Mesenchymal stem cell (in vitro differentiated cells and primary cell): ENCODE measurements around the gene DYNAP.

Source experiments
- DNase-seq: peaks from one replicate; pipeline ENCODE4 v3.0.0-alpha.2; 2013
- H2AFZ ChIP-seq: one replicate; pipeline ENCODE4 v1.6.1; 2013; ENCODE audit warnings: low read depth, mild to moderate bottlenecking, control low read depth, inconsistent platforms, low read length, moderate library complexity
- H2AK5ac ChIP-seq: 2 replicates; pipeline ENCODE4 v1.6.1; 2013; ENCODE audit warnings: low read length, moderate library complexity, mild to moderate bottlenecking, inconsistent platforms; ENCODE audit not compliant: severe bottlenecking
- H2BK120ac ChIP-seq: one replicate; pipeline ENCODE4 v1.6.1; 2013; ENCODE audit warnings: low read depth, mild to moderate bottlenecking, inconsistent platforms, low read length, moderate library complexity
- H2BK12ac ChIP-seq, 2 experiments: one replicate each; pipeline ENCODE4 v1.6.1; 2013; ENCODE audit warnings: inconsistent platforms in 2 of 2, low read length in 2 of 2, mild to moderate bottlenecking in 2 of 2, moderate library complexity in 2 of 2, control low read depth in 1 of 2
- H2BK15ac ChIP-seq: one replicate; pipeline ENCODE4 v1.6.1; 2013; ENCODE audit warnings: mild to moderate bottlenecking, low read depth, inconsistent platforms; ENCODE audit not compliant: poor library complexity, severe bottlenecking
- H2BK5ac ChIP-seq: 2 replicates; pipeline ENCODE4 v1.6.1; 2013; ENCODE audit warnings: low read depth, mild to moderate bottlenecking, low read length, control low read depth, inconsistent platforms; ENCODE audit not compliant: poor library complexity, severe bottlenecking
- H3K14ac ChIP-seq, 2 experiments: one replicate each; pipeline ENCODE4 v1.6.1; 2013; ENCODE audit warnings: inconsistent platforms in 2 of 2, low read length in 2 of 2, control low read depth in 1 of 2, mild to moderate bottlenecking in 1 of 2, moderate library complexity in 1 of 2
- H3K18ac ChIP-seq, 2 experiments: one replicate each; pipeline ENCODE4 v1.6.1; 2013; ENCODE audit warnings: inconsistent platforms in 2 of 2, low read length in 2 of 2, control low read depth in 1 of 2, low read depth in 1 of 2, mild to moderate bottlenecking in 1 of 2
- H3K23ac ChIP-seq, 2 experiments: one replicate each; pipeline ENCODE4 v1.6.1; 2013; ENCODE audit warnings: inconsistent platforms in 2 of 2, low read length in 2 of 2, mild to moderate bottlenecking in 2 of 2, moderate library complexity in 2 of 2, control low read depth in 1 of 2
- H3K27ac ChIP-seq: 2 replicates; pipeline ENCODE4 v1.5.1; 2013; ENCODE audit warnings: mild to moderate bottlenecking, moderate library complexity, low read length, control low read depth, inconsistent platforms; ENCODE audit not compliant: poor library complexity, severe bottlenecking
- H3K27me3 ChIP-seq, 2 experiments: 2 replicates each; pipeline versions ENCODE4 v1.6.1 to v1.7.0; 2013; ENCODE audit warnings: low read length in 2 of 2, mild to moderate bottlenecking in 2 of 2, moderate library complexity in 2 of 2, control low read depth in 1 of 2, inconsistent platforms in 1 of 2; ENCODE audit not compliant: control insufficient read depth in 1 of 2, insufficient read depth in 1 of 2
- H3K36me3 ChIP-seq, 2 experiments: 2 replicates each; pipeline versions ENCODE4 v1.6.1 to v1.7.0; 2013; ENCODE audit warnings: low read length in 2 of 2, control low read depth in 1 of 2, inconsistent platforms in 1 of 2, low read depth in 1 of 2, mild to moderate bottlenecking in 1 of 2; ENCODE audit not compliant: insufficient read depth in 2 of 2, control insufficient read depth in 1 of 2
- H3K4ac ChIP-seq, 2 experiments: one replicate each; pipeline ENCODE4 v1.6.1; 2013; ENCODE audit warnings: inconsistent platforms in 2 of 2, low read length in 2 of 2, mild to moderate bottlenecking in 2 of 2, moderate library complexity in 2 of 2, control low read depth in 1 of 2, low read depth in 1 of 2
- H3K4me1 ChIP-seq: 2 replicates; pipeline ENCODE4 v1.6.1; 2013; ENCODE audit warnings: low read depth, low read length, control low read depth; ENCODE audit not compliant: control insufficient read depth, insufficient read depth
- H3K4me2 ChIP-seq: 2 replicates; pipeline ENCODE4 v1.6.1; 2013; ENCODE audit warnings: low read length, mild to moderate bottlenecking, inconsistent platforms; ENCODE audit not compliant: poor library complexity, severe bottlenecking
- H3K4me3 ChIP-seq, 2 experiments: 2 replicates each; pipeline versions ENCODE4 v1.5.1 to v1.7.0; 2013; ENCODE audit warnings: low read length in 2 of 2, mild to moderate bottlenecking in 2 of 2, control low read depth in 1 of 2, low read depth in 1 of 2; ENCODE audit not compliant: insufficient read depth in 1 of 2
- H3K79me1 ChIP-seq: replicated peaks from 2 replicates; pipeline ENCODE4 v1.6.1; 2013; ENCODE audit warnings: mild to moderate bottlenecking, control low read depth, low read length, inconsistent platforms; ENCODE audit not compliant: poor library complexity, severe bottlenecking
- H3K9ac ChIP-seq: 2 replicates; pipeline ENCODE4 v1.7.0; 2013; ENCODE audit warnings: mild to moderate bottlenecking, low read length, moderate library complexity
- H3K9me3 ChIP-seq: 2 replicates; pipeline ENCODE4 v1.7.0; 2013; ENCODE audit warnings: mild to moderate bottlenecking, low read length; ENCODE audit not compliant: control insufficient read depth
- H4K8ac ChIP-seq: one replicate; pipeline ENCODE4 v1.6.1; 2013; ENCODE audit warnings: inconsistent platforms, mild to moderate bottlenecking, low read length, moderate library complexity
- H4K91ac ChIP-seq: one replicate; pipeline ENCODE4 v1.6.1; 2013; ENCODE audit warnings: mild to moderate bottlenecking, low read length, inconsistent platforms
- WGBS: methylation state at CpG from one replicate; pipeline ENCODE4 v1.1.7; 2013; ENCODE audit warnings: mixed read lengths; 5-methylcytosine and 5-hydroxymethylcytosine counted together

DYNAP gene

DNA sequence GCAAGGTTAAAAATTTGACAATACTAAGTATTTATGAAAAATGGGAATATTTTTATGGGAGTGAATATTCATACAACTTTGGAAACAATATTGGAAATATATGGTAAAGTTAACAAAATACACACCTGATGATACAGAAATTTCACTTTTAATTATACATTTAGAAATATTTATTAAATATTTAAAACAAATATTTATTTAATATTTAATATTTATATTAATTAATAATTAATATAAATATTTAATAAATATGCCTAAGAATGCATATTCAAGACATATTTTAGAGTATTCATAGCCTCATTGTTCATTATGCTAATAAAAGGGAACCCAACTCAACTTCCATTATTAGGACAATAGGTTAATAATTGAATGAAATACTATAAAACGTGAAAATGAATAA, 7.0 kb upstream of the DYNAP start:
- no peak for DNase-seq
- no peaks in the 10 kb centered on the region for H3K4me1 ChIP-seq
- no peak overlapping the region for H2AK5ac ChIP-seq
- no peak overlapping the region for H3K14ac ChIP-seq
- no peaks in the 10 kb centered on the region for H3K79me1 ChIP-seq
- H2BK12ac ChIP-seq, result no peak overlapping the region
- H3K9ac ChIP-seq, result no peak overlapping the region
- no peak overlapping the region for H3K4me3 ChIP-seq
- H4K8ac ChIP-seq, result no peak overlapping the region
- no peak overlapping the region for H3K27ac ChIP-seq
- no peak overlapping the region for H3K4ac ChIP-seq
- H3K4me2 ChIP-seq, result no peak overlapping the region
- H4K91ac ChIP-seq, result no peak overlapping the region
- H3K36me3 ChIP-seq, result no peaks in the 10 kb centered on the region
- H2BK120ac ChIP-seq, result no peak overlapping the region
- no peak overlapping the region for H3K18ac ChIP-seq
- no CpG with 5 or more reads among the region's 1 CpG for WGBS
- H3K27me3 ChIP-seq, result peaks cover 0 to 4% of the 10 kb centered on the region in 2 experiments
- no peak overlapping the region for H2BK5ac ChIP-seq
- H2AFZ ChIP-seq, result no peak overlapping the region
- no peak overlapping the region for H2BK15ac ChIP-seq
- no peak overlapping the region for H3K23ac ChIP-seq
- no peaks in the 10 kb centered on the region for H3K9me3 ChIP-seq

GRCh38 chr18:54585743-54586142, 5.3 kb upstream of the DYNAP start:
- H3K4me3 ChIP-seq, result no peak overlapping the region
- no peaks in the 10 kb centered on the region for H3K4me1 ChIP-seq
- H3K14ac ChIP-seq, result no peak overlapping the region
- no peak overlapping the region for H3K4me2 ChIP-seq
- H2AFZ ChIP-seq, result no peak overlapping the region
- no peak overlapping the region for H3K18ac ChIP-seq
- H3K23ac ChIP-seq, result no peak overlapping the region
- H4K91ac ChIP-seq, result no peak overlapping the region
- DNase-seq, result no peak
- H2BK15ac ChIP-seq, result no peak overlapping the region
- no peak overlapping the region for H3K9ac ChIP-seq
- no peak overlapping the region for H2BK5ac ChIP-seq
- no peak overlapping the region for H2AK5ac ChIP-seq
- H3K79me1 ChIP-seq, result no peaks in the 10 kb centered on the region
- no peak overlapping the region for H2BK12ac ChIP-seq
- no peak overlapping the region for H3K4ac ChIP-seq
- no peak overlapping the region for H3K27ac ChIP-seq
- no peak overlapping the region for H4K8ac ChIP-seq
- WGBS, result 76% methylated on average over 6 of the region's 6 CpGs
- no peak overlapping the region for H2BK120ac ChIP-seq
- no peaks in the 10 kb centered on the region for H3K9me3 ChIP-seq
- no peaks in the 10 kb centered on the region for H3K36me3 ChIP-seq
- peaks cover 1 to 4% of the 10 kb centered on the region in 2 experiments for H3K27me3 ChIP-seq

DNA sequence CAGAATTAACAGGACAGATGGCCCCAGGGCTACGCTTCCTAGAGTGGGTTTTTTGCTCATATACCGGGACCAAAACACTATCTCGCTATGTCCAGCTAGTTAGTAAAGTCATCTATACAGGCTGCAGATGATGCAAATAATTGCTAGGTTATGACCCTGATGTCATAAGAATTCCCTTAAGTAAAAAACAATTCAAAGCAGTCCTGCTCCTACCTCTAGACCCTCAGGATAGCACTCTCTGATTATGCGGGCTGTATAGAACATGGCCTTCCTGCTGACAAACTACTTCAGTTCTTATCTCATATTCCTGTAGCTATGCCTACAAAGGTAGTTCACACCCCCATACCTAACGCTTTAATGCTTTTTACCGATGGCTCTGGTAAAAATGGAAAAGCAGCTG, 13.2 kb downstream of the DYNAP start:
- Histone ChIP-seq H3K4me2 (no peak overlapping the region), H3K79me1 (no peaks in the 10 kb centered on the region), H4K8ac (no peak overlapping the region), H3K4ac (no peak overlapping the region), H3K27ac (no peak overlapping the region), H2BK120ac (no peak overlapping the region), H2BK15ac (no peak overlapping the region), H4K91ac (no peak overlapping the region), H3K18ac (no peak overlapping the region), H3K23ac (no peak overlapping the region), H2AFZ (no peak overlapping the region), H3K36me3 (no peaks in the 10 kb centered on the region), H3K4me1 (peaks cover 2% of the 10 kb centered on the region), H3K9me3 (no peaks in the 10 kb centered on the region), H3K27me3 (peaks cover 0 to 9% of the 10 kb centered on the region in 2 experiments), H2BK12ac (no peak overlapping the region), H2BK5ac (no peak overlapping the region), H3K4me3 (no peak overlapping the region), H3K9ac (no peak overlapping the region), H2AK5ac (no peak overlapping the region), H3K14ac (no peak overlapping the region)
- 93% methylated on average over 6 of the region's 6 CpGs for WGBS
- no peak for DNase-seq

- H2AK5ac ChIP-seq, result no peak overlapping the region
- H3K27ac ChIP-seq, result no peak overlapping the region
- H3K4me1 ChIP-seq, result peaks cover 2% of the 10 kb centered on the region
- no peak overlapping the region for H4K8ac ChIP-seq
- H2BK12ac ChIP-seq, result no peak overlapping the region
- no peak overlapping the region for H3K9ac ChIP-seq
- no peaks in the 10 kb centered on the region for H3K36me3 ChIP-seq
- no peak overlapping the region for H3K18ac ChIP-seq
- no peaks in the 10 kb centered on the region for H3K79me1 ChIP-seq
- no peak overlapping the region for H2BK5ac ChIP-seq
- H4K91ac ChIP-seq, result no peak overlapping the region
- peaks cover 0 to 13% of the 10 kb centered on the region in 2 experiments for H3K27me3 ChIP-seq
- no peak overlapping the region for H3K4me3 ChIP-seq
- no peak overlapping the region for H2BK120ac ChIP-seq
- H2BK15ac ChIP-seq, result no peak overlapping the region
- H2AFZ ChIP-seq, result no peak overlapping the region
- DNase-seq, result no peak
- H3K14ac ChIP-seq, result no peak overlapping the region
- H3K4ac ChIP-seq, result no peak overlapping the region
- no peaks in the 10 kb centered on the region for H3K9me3 ChIP-seq
- no peak overlapping the region for H3K4me2 ChIP-seq
- no peak overlapping the region for H3K23ac ChIP-seq
- WGBS, result 95% methylated on average over 9 of the region's 9 CpGs
Measured at GRCh38 chr18:54606835-54607212, 15.8 kb downstream of the DYNAP start.
